SIG-M5 treated with dmso at 0.1 percent for 504 hours (cell line): ENCODE measurements around the gene MAPT.

Experiments
- DNase-seq: peaks from one replicate; lab custom pipeline; 2025; ENCODE audit not compliant: unreplicated experiment; lab: John Stamatoyannopoulos, UW

MAPT gene

GRCh38 chr17:45969726-45970125 lies 75.4 kb downstream of the MAPT start:
- no peak for DNase-seq

GRCh38 chr17:45970659-45971058 lies 76.3 kb downstream of the MAPT start:
- DNase-seq = no peak

- no peak for DNase-seq
Measured at GRCh38 chr17:45971698-45972141, 77.4 kb downstream of the MAPT start.

- no peak for DNase-seq
Measured at GRCh38 chr17:45972531-45972930, 78.2 kb downstream of the MAPT start.

GRCh38 chr17:45973099-45973780 lies 78.9 kb downstream of the MAPT start:
- DNase-seq = no peak

- DNase-seq = no peak
Measured at GRCh38 chr17:45973946-45974859, 79.8 kb downstream of the MAPT start.

GRCh38 chr17:45974916-45975630 lies 80.7 kb downstream of the MAPT start:
- DNase-seq = no peak

- DNase-seq = no peak
Measured at GRCh38 chr17:45975640-45976295, 81.4 kb downstream of the MAPT start.

GRCh38 chr17:45976391-45976754 lies 82.0 kb downstream of the MAPT start:
- no peak for DNase-seq

GRCh38 chr17:45976755-45977505 lies 82.6 kb downstream of the MAPT start:
- DNase-seq = no peak

- DNase-seq = no peak
Measured at GRCh38 chr17:45977506-45977824, 83.1 kb downstream of the MAPT start.

- DNase-seq = no peak
Measured at GRCh38 chr17:45977976-45978626, 83.7 kb downstream of the MAPT start.

GRCh38 chr17:45979137-45979536 lies 84.8 kb downstream of the MAPT start:
- no peak for DNase-seq

- DNase-seq = no peak
Measured at GRCh38 chr17:45980855-45981254, 86.5 kb downstream of the MAPT start.

- DNase-seq = no peak
Measured at GRCh38 chr17:45981306-45981705, 87.0 kb downstream of the MAPT start.

GRCh38 chr17:45982791-45983613 lies 88.6 kb downstream of the MAPT start:
- no peak for DNase-seq

- no peak for DNase-seq
Measured at GRCh38 chr17:45983614-45984310, 89.4 kb downstream of the MAPT start.

- no peak for DNase-seq
Measured at GRCh38 chr17:45984368-45984767, 90.0 kb downstream of the MAPT start.

- no peak for DNase-seq
Measured at GRCh38 chr17:45985447-45985846, 91.1 kb downstream of the MAPT start.
